Keratinocyte (primary cell): ENCODE measurements around the gene TYMS. TPM values are rescaled to one million over a fixed set of nuclear protein-coding genes. Genes with fewer than 3 reads are reported as not detected.

ENCODE experiments used
- DNase-seq: peaks from one replicate; pipeline ENCODE4 v3.0.0-alpha.2; 2011; ENCODE audit warnings: low read depth, missing footprints, low spot score
- FAIRE-seq: peaks from 2 replicates; lab custom pipeline; 2011; peaks lifted over from hg19 to GRCh38; lab: Jason Lieb, UNC
- H2AFZ ChIP-seq: 2 replicates; pipeline ENCODE4 v1.6.0; 2012; ENCODE audit warnings: low read length, control low read depth, inconsistent platforms; ENCODE audit not compliant: control insufficient read depth
- H3K27ac ChIP-seq: 2 replicates; pipeline ENCODE4 v1.5.1; 2011; ENCODE audit warnings: low read length; ENCODE audit not compliant: control insufficient read depth, insufficient read depth
- H3K27me3 ChIP-seq: 3 replicates; pipeline ENCODE4 v1.6.0; 2011; ENCODE audit warnings: low read length; ENCODE audit not compliant: control insufficient read depth, insufficient read depth; ENCODE audit errors: extremely low read depth
- H3K36me3 ChIP-seq, 2 experiments: 2 replicates in 1 of 2; 3 replicates in 1 of 2; pipeline ENCODE4 v1.5.1; 2011; ENCODE audit warnings: low read length in 2 of 2, mild to moderate bottlenecking in 1 of 2; ENCODE audit not compliant: control insufficient read depth in 2 of 2, insufficient read depth in 2 of 2; ENCODE audit errors: extremely low read depth in 1 of 2
- H3K4me1 ChIP-seq: 3 replicates; pipeline ENCODE4 v1.5.1; 2011; ENCODE audit warnings: low read length; ENCODE audit not compliant: control insufficient read depth, insufficient read depth; ENCODE audit errors: extremely low read depth
- H3K4me2 ChIP-seq: 3 replicates; pipeline ENCODE4 v1.6.0; 2011; ENCODE audit warnings: low read depth, low read length; ENCODE audit not compliant: control insufficient read depth, insufficient read depth; ENCODE audit errors: extremely low read depth
- H3K4me3 ChIP-seq, 3 experiments: fragments of 200-600 bp in 1 of 3; sonication (generic) in 1 of 3; 2 replicates in 2 of 3; 3 replicates in 1 of 3; pipeline ENCODE4 v1.5.1; 2011 to 2016; ENCODE audit warnings: low read length in 3 of 3, mild to moderate bottlenecking in 3 of 3, control low read depth in 2 of 3, inconsistent platforms in 1 of 3, low read depth in 1 of 3, mixed read lengths in 1 of 3, mixed run types in 1 of 3, moderate library complexity in 1 of 3; ENCODE audit not compliant: control insufficient read depth in 2 of 3, insufficient read depth in 2 of 3; ENCODE audit errors: extremely low read depth in 1 of 3
- H3K79me2 ChIP-seq: 2 replicates; pipeline ENCODE4 v1.6.0; 2012; ENCODE audit warnings: low read length; ENCODE audit not compliant: control insufficient read depth, insufficient read depth
- H3K9ac ChIP-seq: 3 replicates; pipeline ENCODE4 v1.6.0; 2011; ENCODE audit warnings: low read length; ENCODE audit not compliant: control insufficient read depth, insufficient read depth; ENCODE audit errors: extremely low read depth
- H3K9me1 ChIP-seq: 3 replicates; pipeline ENCODE4 v1.6.0; 2011; ENCODE audit warnings: low read length; ENCODE audit not compliant: control insufficient read depth, insufficient read depth; ENCODE audit errors: extremely low read depth
- H3K9me3 ChIP-seq: 2 replicates; pipeline ENCODE4 v1.5.1; 2012; ENCODE audit warnings: low read depth, low read length; ENCODE audit not compliant: control insufficient read depth
- H4K20me1 ChIP-seq: 3 replicates; pipeline ENCODE4 v1.6.0; 2011; ENCODE audit warnings: low read length; ENCODE audit not compliant: control insufficient read depth, insufficient read depth; ENCODE audit errors: extremely low read depth
- EZH2 ChIP-seq: IDR thresholded peaks from one replicate; pipeline ENCODE4 v1.6.1; 2012; ENCODE audit warnings: inconsistent platforms, mild to moderate bottlenecking, low read length, moderate library complexity
- dilution Hi-C: fragments of 300-500 bp; cut with MboI; formaldehyde crosslinking; loops from one replicate; pipeline ENCODE4 v1.7.0; 2020; ENCODE audit warnings: low sequenced_read_pairs; ENCODE audit not compliant: extremely low pct_ligation_motif_present
- polyA plus RNA-seq, 5 experiments: library from polyadenylated mRNA; depleted of rRNA in 3 of 5; stranded (reverse) in 3 of 5; stranded (forward) in 1 of 5; unstranded in 1 of 5; fragments of >200 nt; gene quantifications; 1 replicate in 1 of 5; 2 replicates in 3 of 5; 3 replicates in 1 of 5; pipeline versions ENCODE4 v1.2.1 to v1.2.3, GENCODE V29; 2011 to 2012; ENCODE audit warnings: missing spikeins in 2 of 5, low read depth in 1 of 5, low replicate concordance in 1 of 5
- TF ChIP-seq, protein P1 (sequence below), 3 experiments: IDR thresholded peaks in 1 of 3; conservative IDR thresholded peaks in 1 of 3; optimal IDR thresholded peaks in 1 of 3; 2 replicates in 2 of 3; 3 replicates in 1 of 3; pipeline versions ENCODE3 to v1.5.1; 2011; ENCODE audit warnings: low read length in 3 of 3, mild to moderate bottlenecking in 3 of 3, moderate library complexity in 2 of 3, control low read depth in 1 of 3, inconsistent platforms in 1 of 3; ENCODE audit not compliant: insufficient read depth in 2 of 3; ENCODE audit errors: extremely low read depth in 1 of 3

The TYMS gene
- polyA plus RNA-seq, 1 donor (not counting 4 experiments of a cell fraction or from before 2014, with no cell fraction given): 39.9 TPM

DNA sequence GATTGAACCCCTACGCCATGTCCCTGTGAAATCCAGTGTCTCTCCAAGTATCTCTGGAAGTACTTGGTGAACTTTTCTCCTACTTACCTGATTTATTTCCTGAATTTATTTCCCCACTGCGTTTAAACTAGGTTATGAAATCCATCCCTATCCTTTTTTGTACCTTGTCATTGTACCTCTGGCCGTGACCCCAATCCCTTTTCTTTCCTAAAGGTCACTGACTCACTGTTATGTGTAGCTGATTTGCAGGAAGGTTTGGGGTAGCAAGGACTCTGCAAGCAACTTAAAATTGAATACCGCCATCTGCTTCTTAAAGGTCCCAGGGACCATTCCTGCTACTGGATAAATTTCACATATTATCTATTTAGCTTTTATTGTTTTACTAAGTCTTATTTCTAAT, 59.5 kb downstream of the TYMS start:
- dilution Hi-C loops: no loop called here
- Histone ChIP-seq H3K9me1 (no peaks in the 10 kb centered on the region), H3K4me3 (no peak overlapping the region), H2AFZ (no peak overlapping the region), H3K27me3 (no peaks in the 10 kb centered on the region), H3K27ac (no peak overlapping the region), H3K9ac (no peak overlapping the region), H3K79me2 (no peaks in the 10 kb centered on the region), H3K4me1 (peaks cover 7% of the 10 kb centered on the region), H4K20me1 (no peaks in the 10 kb centered on the region), H3K36me3 (no peaks in the 10 kb centered on the region), H3K4me2 (no peak overlapping the region), H3K9me3 (no peaks in the 10 kb centered on the region)
- DNase-seq: no peak
- no peak for FAIRE-seq
- no peak for TF ChIP-seq EZH2
- TF ChIP-seq, protein P1, sequence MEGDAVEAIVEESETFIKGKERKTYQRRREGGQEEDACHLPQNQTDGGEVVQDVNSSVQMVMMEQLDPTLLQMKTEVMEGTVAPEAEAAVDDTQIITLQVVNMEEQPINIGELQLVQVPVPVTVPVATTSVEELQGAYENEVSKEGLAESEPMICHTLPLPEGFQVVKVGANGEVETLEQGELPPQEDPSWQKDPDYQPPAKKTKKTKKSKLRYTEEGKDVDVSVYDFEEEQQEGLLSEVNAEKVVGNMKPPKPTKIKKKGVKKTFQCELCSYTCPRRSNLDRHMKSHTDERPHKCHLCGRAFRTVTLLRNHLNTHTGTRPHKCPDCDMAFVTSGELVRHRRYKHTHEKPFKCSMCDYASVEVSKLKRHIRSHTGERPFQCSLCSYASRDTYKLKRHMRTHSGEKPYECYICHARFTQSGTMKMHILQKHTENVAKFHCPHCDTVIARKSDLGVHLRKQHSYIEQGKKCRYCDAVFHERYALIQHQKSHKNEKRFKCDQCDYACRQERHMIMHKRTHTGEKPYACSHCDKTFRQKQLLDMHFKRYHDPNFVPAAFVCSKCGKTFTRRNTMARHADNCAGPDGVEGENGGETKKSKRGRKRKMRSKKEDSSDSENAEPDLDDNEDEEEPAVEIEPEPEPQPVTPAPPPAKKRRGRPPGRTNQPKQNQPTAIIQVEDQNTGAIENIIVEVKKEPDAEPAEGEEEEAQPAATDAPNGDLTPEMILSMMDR (optimal IDR thresholded peaks at IDR 0.05 in 1 of 3, IDR thresholded peaks at IDR 0.05 in 1 of 3, conservative IDR thresholded peaks at IDR 0.05 in 1 of 3; ENCODE audit: extremely low read depth in 1 of 3, insufficient read depth in 2 of 3, low read length in 3 of 3): no peak

Other genes with a start within 250 kb of the TYMS start
- gene COLEC12, start 157.0 kb upstream of the TYMS start, polyA plus RNA-seq: not detected in 3 replicates
- gene CETN1, start 77.3 kb upstream of the TYMS start, polyA plus RNA-seq: not detected in 3 replicates
- 2.3 to 6.0 TPM (median 2.3 TPM) in 3 replicates for gene CLUL1, start 60.7 kb upstream of the TYMS start, polyA plus RNA-seq
- gene ENOSF1, start 55.0 kb downstream of the TYMS start, polyA plus RNA-seq: 14.6 to 27.6 TPM (median 19.5 TPM) in 3 replicates
- 16.4 to 27.8 TPM (median 22.9 TPM) in 3 replicates for gene YES1, start 154.6 kb downstream of the TYMS start, polyA plus RNA-seq
- not detected in 3 replicates for gene ADCYAP1, start 247.2 kb downstream of the TYMS start, polyA plus RNA-seq